ENCODE data around the gene MYLK.

DNA sequence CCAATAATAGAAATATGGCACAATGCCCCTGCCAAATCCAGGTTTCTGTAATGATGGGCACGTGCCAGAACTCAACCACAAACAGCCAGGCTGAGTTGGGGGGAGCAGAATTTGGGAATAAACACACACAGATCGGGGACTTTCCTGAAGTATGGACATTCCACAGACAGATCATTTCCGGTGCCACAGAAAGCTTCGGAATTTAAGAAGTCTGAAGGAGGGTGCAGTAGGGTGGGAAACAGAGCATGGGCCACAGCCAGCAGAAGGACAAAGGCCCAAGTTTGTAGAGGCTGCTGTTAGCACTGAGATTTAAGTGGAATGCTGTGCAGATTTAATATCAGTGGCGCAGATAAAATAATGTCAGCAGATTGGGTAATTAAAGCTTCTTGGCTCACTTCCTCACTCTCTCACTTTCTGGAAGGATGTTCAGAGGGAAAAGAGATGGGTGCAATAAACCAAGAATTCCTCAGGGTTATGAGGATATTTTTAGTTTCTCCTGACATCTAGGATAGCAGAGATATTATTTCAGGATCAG is 67.4 kb downstream of the MYLK start:
- no peak for TF ChIP-seq MEF2D (tag; conservative IDR thresholded peaks at IDR 0.05; ENCODE audit: low read depth)
- TF ChIP-seq NR2C2 (CRISPR knock-in tag; IDR thresholded peaks at IDR 0.05), result no peak
- no peak for TF ChIP-seq NR2C2 (tag; IDR thresholded peaks at IDR 0.05)
- TF ChIP-seq JUNB (CRISPR knock-in tag; conservative IDR thresholded peaks at IDR 0.05), result no peak
- TF ChIP-seq RAD21 (CRISPR knock-in tag; conservative IDR thresholded peaks at IDR 0.05 in 1 of 2, IDR thresholded peaks at IDR 0.05 in 1 of 2), result no peak
- no peak for TF ChIP-seq LEF1 (IDR thresholded peaks at IDR 0.05)
- TF ChIP-seq TARDBP (IDR thresholded peaks at IDR 0.05), result no peak
- TF ChIP-seq CTCF (IDR thresholded peaks at IDR 0.05 in 2 of 3, conservative IDR thresholded peaks at IDR 0.05 in 1 of 3; ENCODE audit: insufficient read depth in 2 of 3, low read depth in 1 of 3, low read length in 3 of 3), result no peak
- no peak for TF ChIP-seq ZKSCAN1 (IDR thresholded peaks at IDR 0.05; ENCODE audit: low read depth, low read length)

Measured in K562 (cell line).